Subcutaneous adipose tissue (tissue), 4 donors: ENCODE results near the gene C17orf67. TPM values are rescaled to one million over a fixed set of nuclear protein-coding genes. Genes with fewer than 3 reads are reported as not detected.

Source experiments
- CTCF ChIP-seq: fragments of 450-650 bp; IDR thresholded peaks from one replicate; pipeline ENCODE4 v1.5.1; 2016; ENCODE audit warnings: low read depth, mild to moderate bottlenecking, control low read depth, antibody characterized with exemption, moderate library complexity
- total RNA-seq, 4 donors: library from RNA; depleted of rRNA; stranded (reverse); fragments of >200 nt; gene quantifications; one replicate each; pipeline ENCODE4 v1.1.0, GENCODE V29; 2016

C17orf67 gene
- total RNA-seq, 4 donors from 2014 or later, result 0.66 to 1.3 (median 1.2) TPM; not detected in 1

GRCh38 chr17:56824503-56824902 lies 9.2 kb downstream of the C17orf67 start:
- TF ChIP-seq CTCF, result no peak

- TF ChIP-seq CTCF, result no peak
These were observed 9.9 kb downstream of the C17orf67 start for GRCh38 chr17:56823848-56824247.

- TF ChIP-seq CTCF, result no peak
These were observed 11.0 kb downstream of the C17orf67 start for GRCh38 chr17:56822725-56823124.

GRCh38 chr17:56821847-56822534 lies 11.7 kb downstream of the C17orf67 start:
- no peak for TF ChIP-seq CTCF

GRCh38 chr17:56820207-56820606 lies 13.5 kb downstream of the C17orf67 start:
- no peak for TF ChIP-seq CTCF

- no peak for TF ChIP-seq CTCF
These were observed 14.1 kb downstream of the C17orf67 start for GRCh38 chr17:56819431-56820145.

GRCh38 chr17:56819030-56819429 lies 14.7 kb downstream of the C17orf67 start:
- TF ChIP-seq CTCF, result no peak
